ENCODE data around the gene SSB. TPM values are rescaled to one million over a fixed set of nuclear protein-coding genes. Genes with fewer than 3 reads are reported as not detected.

Gene SSB
- total and polyA plus RNA-seq, 9 of the 15 experiments (the other 6 are each of a cell fraction or from before 2014, with no cell fraction given) = 317 to 849 (median 515) TPM

DNA sequence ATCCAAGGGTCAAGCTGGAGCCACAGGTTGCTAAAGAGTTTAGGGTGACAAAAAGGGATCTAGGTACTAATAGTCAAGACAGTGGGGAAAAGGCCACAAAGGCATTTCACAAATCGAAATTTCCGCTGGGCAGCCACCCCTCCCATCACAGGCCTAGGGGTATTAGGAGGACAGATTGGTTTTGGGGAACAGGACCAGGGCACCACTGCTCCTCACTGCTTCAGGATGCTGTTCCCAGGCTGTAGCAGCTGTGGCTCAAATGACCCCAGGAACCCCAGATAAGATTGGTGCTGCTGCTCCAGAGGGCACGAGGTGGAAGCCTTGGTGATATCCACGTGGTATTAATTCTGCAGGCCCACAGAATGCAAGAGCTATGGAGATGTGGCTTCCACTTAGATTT, 42.3 kb upstream of the SSB start (continued):
- TF ChIP-seq, protein P1, sequence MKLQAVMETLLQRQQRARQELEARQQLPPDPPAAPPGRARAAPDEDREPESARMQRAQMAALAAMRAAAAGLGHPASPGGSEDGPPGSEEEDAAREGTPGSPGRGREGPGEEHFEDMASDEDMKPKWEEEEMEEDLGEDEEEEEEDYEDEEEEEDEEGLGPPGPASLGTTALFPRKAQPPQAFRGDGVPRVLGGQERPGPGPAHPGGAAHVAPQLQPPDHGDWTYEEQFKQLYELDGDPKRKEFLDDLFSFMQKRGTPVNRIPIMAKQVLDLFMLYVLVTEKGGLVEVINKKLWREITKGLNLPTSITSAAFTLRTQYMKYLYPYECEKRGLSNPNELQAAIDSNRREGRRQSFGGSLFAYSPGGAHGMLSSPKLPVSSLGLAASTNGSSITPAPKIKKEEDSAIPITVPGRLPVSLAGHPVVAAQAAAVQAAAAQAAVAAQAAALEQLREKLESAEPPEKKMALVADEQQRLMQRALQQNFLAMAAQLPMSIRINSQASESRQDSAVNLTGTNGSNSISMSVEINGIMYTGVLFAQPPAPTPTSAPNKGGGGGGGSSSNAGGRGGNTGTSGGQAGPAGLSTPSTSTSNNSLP (IDR thresholded peaks at IDR 0.05; ENCODE audit: borderline replicate concordance, low read depth, low read length) = no peak
- TF ChIP-seq ZBTB1 (CRISPR knock-in tag; IDR thresholded peaks at IDR 0.05; ENCODE audit: borderline replicate concordance, low read depth) = no peak
- no peak for TF ChIP-seq NR2C1 (IDR thresholded peaks at IDR 0.05)
- no peak for TF ChIP-seq NR2C1 (tag; IDR thresholded peaks at IDR 0.05)

DNA sequence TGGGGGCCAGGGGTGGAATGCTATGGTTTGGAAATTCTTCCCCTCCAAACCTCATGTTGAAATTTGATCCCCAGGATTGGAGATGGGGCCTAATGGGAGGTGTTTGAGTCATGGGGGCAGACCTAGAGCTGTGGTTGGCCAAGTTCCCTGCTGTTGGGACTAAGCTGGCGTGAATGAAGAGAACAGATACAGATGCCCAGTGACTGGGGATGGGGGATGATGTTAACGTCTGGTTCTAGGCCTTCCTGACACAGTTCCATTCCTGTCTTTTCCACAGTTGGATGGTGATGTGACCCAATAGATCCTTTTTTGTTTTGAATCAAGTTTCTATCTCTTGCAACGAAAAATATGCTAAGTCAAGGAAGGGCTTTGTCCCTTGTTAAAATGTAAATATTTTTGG, 41.3 kb upstream of the SSB start:
- in situ Hi-C loops (cut with MboI) = no loop called here
- Histone ChIP-seq H3K79me2 (ENCODE audit: control insufficient read depth, insufficient read depth, low read length) (no peaks in the 10 kb centered on the region), H3K27me3 (ENCODE audit: control insufficient read depth in 2 of 2, insufficient read depth in 2 of 2, low read length in 2 of 2) (no peaks in the 10 kb centered on the region), H4K20me1 (replicated peaks; ENCODE audit: control insufficient read depth, insufficient read depth, low read length) (no peaks in the 10 kb centered on the region), H3K4me1 (replicated peaks in 1 of 2; ENCODE audit: control insufficient read depth in 2 of 2, insufficient read depth in 2 of 2, low read length in 2 of 2) (no peaks in the 10 kb centered on the region), H3K9me3 (replicated peaks; ENCODE audit: control insufficient read depth, insufficient read depth, low read depth, low read length) (no peaks in the 10 kb centered on the region), H3K36me3 (ENCODE audit: control insufficient read depth, insufficient read depth, low read length) (no peaks in the 10 kb centered on the region), H2AFZ (ENCODE audit: low read depth, low read length) (no peak overlapping the region), H3K9ac (ENCODE audit: insufficient read depth in 1 of 2, low read depth in 2 of 2, low read length in 2 of 2) (no peak overlapping the region), H3K4me3 (no peak overlapping the region), H3K4me2 (ENCODE audit: insufficient read depth, low read length) (no peak overlapping the region), H3K9me1 (ENCODE audit: control insufficient read depth, insufficient read depth, low read length) (no peaks in the 10 kb centered on the region), H3K27ac (ENCODE audit: extremely low read depth, low read depth, low read length) (no peak overlapping the region)
- ChIA-PET CTCF (ENCODE audit: low intra/inter-chr PET ratio) (no interaction called here), POLR2A (interaction anchor here (0.5 to 1.5 kb wide), 4 partner anchors 11 to 321 kb away, joined by 3 to 7 read pairs (median 3); no protein-coding TSS in a partner anchor)
- FAIRE-seq (no peak), DNase-seq (ENCODE audit: extremely low read depth in 1 of 4, low spot score in 3 of 4) (no peak), ATAC-seq (no peak)
- intact Hi-C loops (cut with micrococcal nuclease) = no loop called here
- WGBS (ENCODE audit: insufficient coverage, low coverage, missing lambda C conversion rate) = 51% methylated on average over 3 of the region's 3 CpGs
- no TSS peak for BruUV-seq (replicated peaks)
- no peak for TF ChIP-seq HMG20B (CRISPR knock-in tag; IDR thresholded peaks at IDR 0.05)
- TF ChIP-seq KAT7 (CRISPR knock-in tag; IDR thresholded peaks at IDR 0.05; ENCODE audit: borderline replicate concordance) = no peak
- TF ChIP-seq ZNF239 (CRISPR knock-in tag; IDR thresholded peaks at IDR 0.05) = no peak
- TF ChIP-seq RBBP5 (IDR thresholded peaks at IDR 0.05; ENCODE audit: borderline replicate concordance, insufficient read depth, low read length, poor library complexity, severe bottlenecking) = no peak
- TF ChIP-seq NR1H2 (CRISPR knock-in tag; IDR thresholded peaks at IDR 0.05) = no peak
- no peak for TF ChIP-seq CAMTA2 (CRISPR knock-in tag; conservative IDR thresholded peaks at IDR 0.05)
- TF ChIP-seq, protein P2, sequence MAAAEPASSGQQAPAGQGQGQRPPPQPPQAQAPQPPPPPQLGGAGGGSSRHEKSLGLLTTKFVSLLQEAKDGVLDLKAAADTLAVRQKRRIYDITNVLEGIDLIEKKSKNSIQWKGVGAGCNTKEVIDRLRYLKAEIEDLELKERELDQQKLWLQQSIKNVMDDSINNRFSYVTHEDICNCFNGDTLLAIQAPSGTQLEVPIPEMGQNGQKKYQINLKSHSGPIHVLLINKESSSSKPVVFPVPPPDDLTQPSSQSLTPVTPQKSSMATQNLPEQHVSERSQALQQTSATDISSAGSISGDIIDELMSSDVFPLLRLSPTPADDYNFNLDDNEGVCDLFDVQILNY (CRISPR knock-in tag; IDR thresholded peaks at IDR 0.05) = no peak
- TF ChIP-seq POLR2AphosphoS5 (IDR thresholded peaks at IDR 0.05; ENCODE audit: control insufficient read depth, insufficient read depth, low read depth, low read length) = no peak
- TF ChIP-seq, protein P3, sequence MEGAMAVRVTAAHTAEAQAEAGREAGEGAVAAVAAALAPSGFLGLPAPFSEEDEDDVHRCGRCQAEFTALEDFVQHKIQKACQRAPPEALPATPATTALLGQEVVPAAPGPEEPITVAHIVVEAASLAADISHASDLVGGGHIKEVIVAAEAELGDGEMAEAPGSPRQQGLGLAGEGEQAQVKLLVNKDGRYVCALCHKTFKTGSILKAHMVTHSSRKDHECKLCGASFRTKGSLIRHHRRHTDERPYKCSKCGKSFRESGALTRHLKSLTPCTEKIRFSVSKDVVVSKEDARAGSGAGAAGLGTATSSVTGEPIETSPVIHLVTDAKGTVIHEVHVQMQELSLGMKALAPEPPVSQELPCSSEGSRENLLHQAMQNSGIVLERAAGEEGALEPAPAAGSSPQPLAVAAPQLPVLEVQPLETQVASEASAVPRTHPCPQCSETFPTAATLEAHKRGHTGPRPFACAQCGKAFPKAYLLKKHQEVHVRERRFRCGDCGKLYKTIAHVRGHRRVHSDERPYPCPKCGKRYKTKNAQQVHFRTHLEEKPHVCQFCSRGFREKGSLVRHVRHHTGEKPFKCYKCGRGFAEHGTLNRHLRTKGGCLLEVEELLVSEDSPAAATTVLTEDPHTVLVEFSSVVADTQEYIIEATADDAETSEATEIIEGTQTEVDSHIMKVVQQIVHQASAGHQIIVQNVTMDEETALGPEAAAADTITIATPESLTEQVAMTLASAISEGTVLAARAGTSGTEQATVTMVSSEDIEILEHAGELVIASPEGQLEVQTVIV (CRISPR knock-in tag; IDR thresholded peaks at IDR 0.05; ENCODE audit: borderline replicate concordance) = no peak
